COR-L47 (cell line): ENCODE measurements around the gene HEATR5A.

Experiments
- DNase-seq: peaks from one replicate; lab custom pipeline; 2025; lab: John Stamatoyannopoulos, UW

HEATR5A gene

GRCh38 chr14:31426663-31427062, 6.3 kb upstream of the HEATR5A start:
- DNase-seq: no peak

DNA sequence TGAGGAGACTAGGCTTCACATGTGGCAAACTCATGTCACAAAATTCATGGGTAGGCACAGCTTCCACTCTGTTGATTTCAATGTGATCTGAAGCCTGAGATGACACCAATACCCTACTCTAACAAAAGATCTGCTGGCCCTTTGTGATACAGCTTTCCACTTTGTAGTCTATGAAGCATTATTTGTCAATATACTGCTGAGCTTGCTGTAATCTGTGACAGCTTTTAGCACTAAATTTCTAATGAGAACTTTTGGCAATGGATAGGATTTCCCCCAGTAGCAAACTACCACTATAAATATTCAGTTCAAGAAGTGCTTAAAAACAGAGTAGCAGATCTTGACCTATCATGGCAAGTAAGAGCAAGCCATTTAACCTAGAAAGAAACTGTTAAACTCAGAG, 5.6 kb upstream of the HEATR5A start:
- DNase-seq: no peak

DNA sequence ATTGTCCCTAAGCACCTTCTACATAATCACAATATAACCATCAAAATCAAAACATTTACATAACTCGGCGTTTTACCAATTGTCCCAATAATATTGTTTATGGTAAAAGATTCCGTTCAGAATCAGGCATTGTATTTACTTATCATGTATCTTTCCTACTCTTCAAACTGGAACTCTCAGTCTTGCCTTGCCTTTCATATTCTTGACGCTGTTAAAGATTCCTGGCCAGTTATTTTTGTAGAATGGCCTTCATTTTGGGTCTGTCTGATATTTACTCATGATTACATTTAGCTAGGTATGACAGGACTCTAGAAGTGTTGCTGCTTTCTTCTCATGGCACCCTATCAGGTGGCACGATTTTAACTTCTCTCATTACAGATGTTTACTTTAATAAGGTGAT, 850 bp upstream of the HEATR5A start:
- no peak for DNase-seq

DNA sequence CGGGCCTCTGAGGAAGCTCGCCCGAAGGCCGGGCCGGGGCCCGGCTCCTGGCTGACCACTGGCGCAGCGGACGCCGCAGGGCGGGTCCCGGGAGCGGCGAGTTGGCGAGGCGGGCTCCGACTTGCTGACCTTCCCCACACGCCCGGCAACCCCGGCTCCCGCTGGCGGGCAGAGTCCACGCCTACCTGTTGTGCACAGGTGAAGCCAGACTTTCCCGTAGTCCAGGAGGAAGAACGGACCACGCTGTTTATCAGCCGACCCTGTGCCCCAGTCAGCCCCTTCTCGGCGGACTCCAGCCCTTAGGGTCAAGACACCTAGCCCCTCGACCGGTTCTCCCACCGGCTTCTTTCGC, 407 bp downstream of the HEATR5A start:
- peak; percentile 4 for DNase-seq

GRCh38 chr14:31419179-31419966, 977 bp downstream of the HEATR5A start:
- DNase-seq: no peak

DNA sequence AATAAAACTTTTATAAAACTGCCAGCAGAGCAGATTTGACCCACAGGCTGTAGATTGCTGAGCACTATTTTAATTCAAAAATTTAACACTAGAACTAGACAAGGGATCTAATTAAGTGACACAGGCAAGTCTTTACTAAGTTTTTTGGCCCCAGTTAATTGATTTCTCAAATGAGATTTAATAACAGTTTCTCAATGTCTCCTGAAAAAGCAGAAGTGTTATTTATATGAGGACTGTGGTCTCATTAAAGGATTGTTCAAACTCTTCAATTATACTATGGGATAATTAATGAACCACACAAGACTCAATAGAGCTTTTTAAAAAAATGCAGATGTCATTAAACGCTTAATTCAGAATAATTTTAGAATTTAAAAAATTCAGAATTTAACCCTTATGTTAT, 1.9 kb downstream of the HEATR5A start:
- no peak for DNase-seq

DNA sequence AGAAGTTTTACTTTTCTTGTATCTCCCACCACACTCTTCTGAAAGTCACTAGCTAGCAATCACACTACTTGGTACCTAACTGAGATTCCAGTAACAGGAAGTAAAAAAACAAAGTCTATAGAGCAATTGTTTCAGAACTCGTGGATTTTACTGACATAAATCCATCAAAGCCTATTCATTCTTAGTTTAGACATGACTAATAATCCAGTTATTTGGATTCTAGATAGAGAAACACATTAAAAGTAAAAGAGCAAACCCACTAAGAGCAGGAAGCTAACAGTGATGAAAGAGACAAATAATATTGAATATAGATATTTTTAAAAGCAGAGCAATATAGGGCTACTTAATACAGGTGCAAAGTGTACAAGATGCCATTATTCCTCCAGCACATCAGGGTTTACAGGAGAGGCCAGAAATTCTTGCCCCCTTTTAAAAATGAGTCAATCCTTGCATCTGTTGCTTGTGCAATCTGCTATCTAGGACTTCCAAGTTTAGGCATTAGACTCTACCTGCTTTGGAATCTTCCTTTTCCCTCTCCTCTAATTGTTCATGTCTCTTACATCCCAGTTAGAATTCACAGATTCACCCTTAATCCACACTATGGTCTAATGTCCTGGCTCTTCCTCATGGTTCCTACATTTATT, 6.0 kb downstream of the HEATR5A start:
- no peak for DNase-seq

GRCh38 chr14:31411218-31411727, 9.1 kb downstream of the HEATR5A start:
- DNase-seq: no peak

DNA sequence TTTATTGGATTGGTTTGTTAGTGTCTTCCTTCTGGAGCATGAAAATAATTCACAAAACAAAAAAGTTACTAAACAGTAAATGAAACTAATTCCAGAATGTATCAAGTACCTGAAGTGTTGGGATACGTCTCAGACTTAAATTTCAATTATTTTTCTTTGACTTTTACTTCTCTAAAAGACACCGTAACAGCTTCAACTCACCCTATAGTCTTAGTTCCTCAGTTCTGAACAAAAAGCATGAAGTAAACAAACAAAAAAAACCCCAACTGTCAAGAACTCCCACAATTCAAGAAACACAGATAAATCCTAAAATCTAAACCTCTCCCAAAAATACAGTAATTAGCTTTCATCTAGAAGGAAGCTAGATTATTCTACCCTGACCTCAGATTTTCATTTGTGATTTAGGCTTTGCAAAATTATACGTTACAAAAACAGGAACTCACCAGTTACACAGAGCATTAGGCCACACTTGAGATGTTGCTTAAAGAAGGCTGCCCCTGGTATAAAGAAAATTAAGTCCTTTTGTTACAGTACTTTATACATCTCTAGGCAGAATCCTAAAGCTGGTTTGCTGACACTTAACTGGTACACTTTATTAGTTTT, 10.2 kb downstream of the HEATR5A start:
- no peak for DNase-seq

GRCh38 chr14:31408421-31408820, 11.9 kb downstream of the HEATR5A start:
- DNase-seq: no peak

DNA sequence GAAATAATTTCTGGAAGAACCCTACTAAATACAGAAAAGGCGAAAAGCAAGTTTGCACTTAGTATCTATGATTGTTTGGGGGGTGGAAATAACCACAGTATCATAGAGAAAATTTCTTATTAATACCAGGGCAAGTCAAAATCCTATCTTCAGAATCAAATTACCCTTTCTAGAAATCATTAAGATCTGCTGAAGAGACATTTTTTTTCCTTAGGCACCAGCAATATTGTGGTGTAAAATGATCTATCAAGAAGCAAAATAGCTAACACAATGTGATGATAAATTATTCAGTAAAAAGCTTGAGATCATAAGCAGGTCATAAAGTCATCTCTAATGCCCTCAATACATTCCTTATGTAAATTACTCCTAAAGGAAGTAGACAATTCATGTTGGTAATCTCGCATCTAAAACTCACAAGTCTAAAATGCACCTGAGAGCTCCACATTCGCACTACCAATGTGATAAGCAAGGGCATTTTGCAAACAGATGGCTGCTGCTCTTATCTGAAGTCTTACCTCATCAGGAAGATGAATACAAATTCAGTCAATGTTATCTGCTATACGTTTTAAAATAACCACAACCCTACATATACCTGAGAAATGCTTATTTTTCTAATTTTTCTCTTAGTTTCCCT, 14.6 kb downstream of the HEATR5A start:
- no peak for DNase-seq

DNA sequence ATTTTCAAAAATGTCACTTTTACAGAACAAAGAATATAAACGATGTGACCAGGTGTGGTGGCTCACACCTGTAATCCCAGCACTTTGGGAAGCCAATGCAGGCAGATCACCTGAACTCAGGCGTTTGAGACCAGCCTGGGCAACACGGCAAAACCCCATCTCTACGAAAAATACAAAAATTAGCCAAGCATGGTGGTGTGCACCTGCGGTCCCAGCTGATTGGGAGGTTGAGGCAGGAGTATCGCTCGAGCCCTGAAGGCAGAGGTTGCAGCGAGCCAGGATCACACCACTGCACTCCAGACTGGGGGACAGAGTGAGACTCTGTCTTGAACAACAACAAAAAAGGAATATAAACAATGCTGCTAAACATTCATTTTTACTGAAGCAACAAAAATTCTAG, 15.2 kb downstream of the HEATR5A start:
- DNase-seq: no peak

GRCh38 chr14:31403707-31404106, 16.6 kb downstream of the HEATR5A start:
- no peak for DNase-seq

- no peak for DNase-seq
Observed at GRCh38 chr14:31402764-31403439, 17.4 kb downstream of the HEATR5A start.

DNA sequence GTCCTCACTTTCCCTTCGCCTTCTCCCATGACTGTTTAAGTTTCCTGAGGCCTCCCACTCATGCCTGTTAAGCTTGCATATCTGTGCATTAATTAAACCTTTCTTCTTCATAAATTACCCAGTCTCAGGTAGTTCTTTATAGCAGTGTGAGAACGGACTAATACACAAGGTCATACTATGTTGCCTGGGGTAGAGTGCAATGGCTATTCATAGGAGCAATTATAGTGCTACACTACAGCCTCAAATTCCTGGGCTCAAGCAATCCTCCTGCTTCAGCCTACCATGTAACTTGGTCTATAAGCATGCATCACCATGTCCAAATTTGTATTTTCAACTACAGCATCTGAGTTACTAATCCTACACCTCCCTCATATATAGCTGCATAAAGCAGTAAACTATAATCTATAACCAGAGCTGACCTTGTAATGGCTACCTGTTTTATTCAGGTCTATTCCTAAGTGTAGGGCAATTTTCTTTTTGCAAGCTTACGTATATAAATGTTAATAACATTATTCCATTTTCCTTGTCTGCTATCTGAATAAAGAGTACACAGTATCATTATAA, 18.9 kb downstream of the HEATR5A start:
- DNase-seq: no peak

- no peak for DNase-seq
Observed at GRCh38 chr14:31400031-31400638, 20.2 kb downstream of the HEATR5A start.

GRCh38 chr14:31395572-31396205, 24.7 kb downstream of the HEATR5A start:
- DNase-seq: no peak

GRCh38 chr14:31395119-31395518, 25.2 kb downstream of the HEATR5A start:
- DNase-seq: no peak

GRCh38 chr14:31391977-31392503, 28.3 kb downstream of the HEATR5A start:
- DNase-seq: no peak

DNA sequence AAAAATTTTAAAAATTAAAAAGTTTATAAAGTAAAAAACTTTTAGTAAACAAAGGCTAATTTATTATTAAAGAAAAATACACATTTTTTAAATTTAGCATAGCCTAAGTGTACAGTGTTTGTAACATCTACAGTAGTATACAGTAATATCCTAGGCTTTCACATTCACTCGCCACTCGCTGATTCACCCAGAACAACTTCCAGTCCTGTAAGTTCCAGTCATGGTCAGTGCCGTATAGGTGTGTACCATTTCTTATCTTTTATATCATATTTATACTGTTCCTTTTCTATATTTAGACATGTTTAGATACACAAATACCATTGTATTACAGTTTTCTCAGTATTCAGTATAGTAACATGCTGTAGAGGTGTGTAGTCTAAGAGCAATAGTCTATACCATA, 28.9 kb downstream of the HEATR5A start:
- no peak for DNase-seq

- DNase-seq: no peak
Observed at GRCh38 chr14:31389946-31390345, 30.4 kb downstream of the HEATR5A start.
